Suprapubic skin (tissue), 4 donors: ENCODE data around the gene FDX1. TPM values are rescaled to one million over a fixed set of nuclear protein-coding genes. Genes with fewer than 3 reads are reported as not detected.
A peak's percentile ranks its signal among the peaks of the same experiment; 100 is the strongest.

Source experiments
- DNase-seq, 2 donors: peaks; one replicate each; pipeline ENCODE4 v3.0.0-alpha.2; 2019; ENCODE audit warnings: low spot score in 2 of 2
- H3K27ac ChIP-seq: fragments of 200-600 bp; sonication (generic); one replicate; pipeline ENCODE4 v1.5.1; 2019
- H3K27me3 ChIP-seq: fragments of 200-600 bp; sonication (generic); one replicate; pipeline ENCODE4 v1.5.1; 2019
- H3K36me3 ChIP-seq: fragments of 200-600 bp; sonication (generic); one replicate; pipeline ENCODE4 v1.5.1; 2019
- H3K4me1 ChIP-seq: fragments of 200-600 bp; sonication (generic); one replicate; pipeline ENCODE4 v1.5.1; 2019
- H3K4me3 ChIP-seq: fragments of 200-600 bp; sonication (generic); one replicate; pipeline ENCODE4 v1.5.1; 2019; ENCODE audit warnings: mild to moderate bottlenecking
- H3K9me3 ChIP-seq: fragments of 200-600 bp; sonication (generic); one replicate; pipeline ENCODE4 v1.5.1; 2019
- EP300 ChIP-seq: sonication (generic); formaldehyde crosslinking; IDR thresholded peaks from one replicate; pipeline ENCODE4 v1.6.1; 2017; ENCODE audit warnings: antibody characterized with exemption
- POLR2A ChIP-seq, 2 donors: fragments of 450-650 bp; IDR thresholded peaks; one replicate each; pipeline ENCODE4 v1.6.1; 2017; ENCODE audit warnings: antibody characterized with exemption in 2 of 2, mild to moderate bottlenecking in 2 of 2, moderate library complexity in 2 of 2
- POLR2AphosphoS5 ChIP-seq, 3 donors: sonication (generic); formaldehyde crosslinking; IDR thresholded peaks; one replicate each; pipeline ENCODE4 v1.6.1; 2017; ENCODE audit warnings: antibody characterized with exemption in 3 of 3
- WGBS: methylation state at CpG from one replicate; pipeline ENCODE4 v1.1.5; 2018; 5-methylcytosine and 5-hydroxymethylcytosine counted together
- total RNA-seq, 4 donors: library from RNA; depleted of rRNA; stranded (reverse); fragments of >200 nt; gene quantifications; one replicate each; pipeline ENCODE4 v1.1.0, GENCODE V29; 2016
- TF ChIP-seq, protein P1 (sequence below), 2 donors: fragments of 200-600 bp in 1 of 2; fragments of 450-650 bp in 1 of 2; sonication (generic) in 1 of 2; IDR thresholded peaks; one replicate each; pipeline ENCODE4 v1.5.1; 2016 to 2019; ENCODE audit warnings: antibody characterized with exemption in 2 of 2, mild to moderate bottlenecking in 1 of 2, moderate library complexity in 1 of 2

Gene FDX1
- total RNA-seq, 4 donors from 2014 or later, result 6.0 to 14.6 (median 8.7) TPM

DNA sequence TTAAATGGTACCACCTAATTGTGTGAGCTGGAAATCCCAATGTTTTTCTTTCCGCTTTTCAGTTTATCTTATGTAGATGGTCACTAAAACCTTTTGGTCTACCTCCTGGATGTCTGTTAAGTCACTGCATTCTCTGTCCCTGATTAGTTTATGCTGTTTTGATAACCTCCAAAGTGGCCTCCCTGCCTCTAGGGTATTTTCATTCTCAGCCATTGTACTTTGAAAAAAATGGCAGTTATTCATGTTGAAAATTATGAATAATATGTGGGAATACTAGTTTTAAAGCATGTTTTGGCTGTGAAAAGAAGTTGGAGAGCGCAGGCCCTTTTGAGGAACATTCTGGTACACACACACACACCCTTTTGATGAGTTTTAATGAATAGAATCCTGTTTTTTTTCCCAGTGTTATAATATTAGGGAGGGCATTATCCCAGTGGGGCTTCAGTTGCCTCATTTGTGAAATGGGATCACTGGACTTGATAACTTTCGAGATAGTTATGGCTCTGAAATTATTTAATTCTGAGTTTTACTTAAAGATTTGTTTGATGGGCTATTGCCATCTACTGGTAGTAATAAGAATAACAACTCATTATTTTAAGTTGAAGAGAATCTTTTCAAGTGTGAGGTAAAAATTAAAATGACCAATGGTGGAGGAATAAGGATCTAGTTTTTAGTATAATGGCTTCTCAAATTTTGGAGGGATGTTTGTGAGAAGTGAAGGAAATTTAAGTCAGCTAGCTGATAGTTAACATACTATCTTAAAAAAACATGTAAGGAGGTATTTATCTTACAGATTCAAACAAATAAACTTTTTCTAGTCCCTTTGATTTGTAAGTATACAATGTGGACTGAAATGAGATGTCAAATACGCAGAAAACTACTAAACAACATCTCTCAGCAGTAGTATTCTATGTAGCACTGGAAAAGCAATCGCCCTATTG, 3.9 kb downstream of the FDX1 start:
- no peaks in the 10 kb centered on the region for H3K9me3 ChIP-seq
- H3K36me3 ChIP-seq, result peaks cover 4% of the 10 kb centered on the region
- WGBS, result 57% methylated on average over 5 of the region's 5 CpGs
- no peaks in the 10 kb centered on the region for H3K27me3 ChIP-seq
- H3K4me1 ChIP-seq, result peaks cover 58% of the 10 kb centered on the region
- no peak for DNase-seq
- TF ChIP-seq, protein P1, sequence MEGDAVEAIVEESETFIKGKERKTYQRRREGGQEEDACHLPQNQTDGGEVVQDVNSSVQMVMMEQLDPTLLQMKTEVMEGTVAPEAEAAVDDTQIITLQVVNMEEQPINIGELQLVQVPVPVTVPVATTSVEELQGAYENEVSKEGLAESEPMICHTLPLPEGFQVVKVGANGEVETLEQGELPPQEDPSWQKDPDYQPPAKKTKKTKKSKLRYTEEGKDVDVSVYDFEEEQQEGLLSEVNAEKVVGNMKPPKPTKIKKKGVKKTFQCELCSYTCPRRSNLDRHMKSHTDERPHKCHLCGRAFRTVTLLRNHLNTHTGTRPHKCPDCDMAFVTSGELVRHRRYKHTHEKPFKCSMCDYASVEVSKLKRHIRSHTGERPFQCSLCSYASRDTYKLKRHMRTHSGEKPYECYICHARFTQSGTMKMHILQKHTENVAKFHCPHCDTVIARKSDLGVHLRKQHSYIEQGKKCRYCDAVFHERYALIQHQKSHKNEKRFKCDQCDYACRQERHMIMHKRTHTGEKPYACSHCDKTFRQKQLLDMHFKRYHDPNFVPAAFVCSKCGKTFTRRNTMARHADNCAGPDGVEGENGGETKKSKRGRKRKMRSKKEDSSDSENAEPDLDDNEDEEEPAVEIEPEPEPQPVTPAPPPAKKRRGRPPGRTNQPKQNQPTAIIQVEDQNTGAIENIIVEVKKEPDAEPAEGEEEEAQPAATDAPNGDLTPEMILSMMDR (IDR thresholded peaks at IDR 0.05), result peak in 1 of 2 donors; percentile 44
- no peak for TF ChIP-seq EP300
- no peak overlapping the region for H3K27ac ChIP-seq
- H3K4me3 ChIP-seq, result no peak overlapping the region

DNA sequence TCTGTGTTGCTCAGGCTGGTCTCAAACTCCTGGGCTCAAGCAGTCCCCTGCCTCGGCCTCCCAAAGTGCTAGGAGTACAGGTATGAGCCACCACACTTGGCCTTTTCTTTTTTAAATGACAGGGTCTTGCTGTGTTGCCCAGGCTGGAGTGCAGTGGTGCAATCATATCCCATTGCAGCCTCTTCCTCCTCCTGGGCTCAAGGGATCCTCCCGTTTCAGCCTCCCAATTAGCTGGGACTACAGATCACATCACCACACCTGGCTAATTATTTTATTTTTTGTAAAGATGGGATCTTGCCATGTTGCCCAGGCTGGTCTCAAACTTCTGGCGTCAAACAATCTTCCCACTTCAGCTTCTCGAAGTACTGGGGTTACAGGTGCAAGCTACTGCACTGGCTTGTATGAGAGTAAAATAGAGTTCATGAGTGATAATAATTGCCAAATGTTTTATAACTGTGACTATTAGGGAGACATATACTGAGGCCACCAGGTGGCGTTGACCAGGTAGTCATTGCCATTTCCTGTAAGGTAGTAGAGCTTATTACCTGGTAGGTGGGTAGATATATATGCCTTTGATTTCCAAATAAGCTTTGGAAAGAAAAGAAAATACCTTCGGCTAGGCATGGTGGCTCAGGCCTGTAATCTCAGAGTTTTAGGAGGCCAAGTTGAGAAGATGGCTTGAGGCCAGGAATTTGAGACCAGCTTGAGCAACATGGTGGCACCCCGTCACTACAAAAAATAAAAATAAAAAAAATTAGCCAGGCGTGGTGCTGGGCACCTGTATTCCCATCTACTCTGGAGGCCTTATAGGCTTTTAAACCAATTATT, 5.4 kb downstream of the FDX1 start:
- no peaks in the 10 kb centered on the region for H3K27me3 ChIP-seq
- H3K36me3 ChIP-seq, result peaks cover 4% of the 10 kb centered on the region
- DNase-seq, result no peak
- 88% methylated on average over 8 of the region's 8 CpGs for WGBS
- H3K9me3 ChIP-seq, result no peaks in the 10 kb centered on the region
- peaks cover 51% of the 10 kb centered on the region for H3K4me1 ChIP-seq
- no peak overlapping the region for H3K27ac ChIP-seq
- TF ChIP-seq EP300 (no peak), POLR2A (IDR thresholded peaks at IDR 0.05) (no peak), POLR2AphosphoS5 (IDR thresholded peaks at IDR 0.05) (no peak)
- TF ChIP-seq, protein P1 (IDR thresholded peaks at IDR 0.05), result no peak
- no peak overlapping the region for H3K4me3 ChIP-seq

DNA sequence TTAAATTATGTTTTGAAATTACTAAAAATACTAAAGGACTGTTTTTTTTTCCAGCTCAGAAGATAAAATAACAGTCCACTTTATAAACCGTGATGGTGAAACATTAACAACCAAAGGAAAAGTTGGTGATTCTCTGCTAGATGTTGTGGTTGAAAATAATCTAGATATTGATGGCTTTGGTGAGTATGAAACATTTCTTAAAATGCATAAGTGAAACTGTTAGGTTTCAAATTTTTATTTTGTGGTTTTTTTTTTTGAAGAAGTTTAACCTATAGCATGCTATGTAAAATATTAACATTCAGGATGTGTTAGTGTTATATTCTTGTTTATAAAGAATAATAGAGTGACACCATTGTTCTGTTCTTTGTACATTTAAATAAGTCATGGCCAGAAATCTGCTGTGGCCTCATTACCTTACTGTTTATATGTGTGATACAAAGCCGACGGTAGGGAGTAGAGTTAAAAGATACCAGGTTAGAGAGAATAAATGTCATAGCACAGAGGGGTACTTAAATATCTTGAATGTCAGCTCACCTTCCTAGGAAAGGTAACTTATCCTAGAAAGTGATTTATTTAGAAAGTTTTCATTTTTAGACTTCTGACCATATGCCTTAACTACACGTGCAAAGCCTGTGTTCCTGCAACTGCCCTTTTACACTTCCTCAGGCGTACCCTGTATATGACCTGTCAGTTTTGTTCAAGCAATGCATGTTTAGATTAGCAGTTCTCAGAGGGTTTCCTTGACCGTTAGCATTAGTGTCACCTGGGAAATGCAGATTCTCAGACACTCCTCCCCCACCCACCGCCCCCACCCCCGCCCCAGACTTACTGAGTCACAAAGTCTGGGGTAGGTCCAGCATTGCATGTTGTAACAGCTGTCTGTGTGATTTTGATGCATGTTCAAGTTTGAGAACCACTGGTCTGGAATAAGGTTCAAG, 6.3 kb downstream of the FDX1 start:
- no peaks in the 10 kb centered on the region for H3K27me3 ChIP-seq
- no peak overlapping the region for H3K4me3 ChIP-seq
- TF ChIP-seq POLR2A (IDR thresholded peaks at IDR 0.05) (no peak), EP300 (no peak), POLR2AphosphoS5 (IDR thresholded peaks at IDR 0.05) (no peak)
- TF ChIP-seq, protein P1 (IDR thresholded peaks at IDR 0.05), result no peak
- WGBS, result 43% methylated on average over 8 of the region's 8 CpGs
- peaks cover 48% of the 10 kb centered on the region for H3K4me1 ChIP-seq
- H3K27ac ChIP-seq, result no peak overlapping the region
- H3K9me3 ChIP-seq, result no peaks in the 10 kb centered on the region
- DNase-seq, result no peak
- H3K36me3 ChIP-seq, result peaks cover 5% of the 10 kb centered on the region

DNA sequence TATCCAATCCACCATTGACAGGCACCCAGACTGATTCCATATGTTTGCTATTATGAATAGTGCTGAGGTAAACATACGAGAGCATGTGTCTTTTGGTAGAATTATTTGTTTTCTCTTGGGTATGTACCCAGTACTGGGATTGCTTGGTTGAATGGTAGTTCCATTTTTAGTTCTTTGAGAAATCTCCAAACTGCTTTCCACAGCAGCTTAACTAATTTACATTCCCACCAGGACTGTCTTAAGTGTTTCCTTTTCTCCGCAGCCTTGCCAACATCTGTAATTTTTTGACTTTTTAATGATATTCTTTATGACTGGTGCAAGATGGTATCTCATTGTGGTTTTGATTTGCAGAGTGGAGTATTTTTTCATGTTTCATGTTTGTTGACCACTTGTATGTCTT, 8.3 kb downstream of the FDX1 start:
- Histone ChIP-seq H3K27me3 (no peaks in the 10 kb centered on the region), H3K4me3 (no peak overlapping the region), H3K4me1 (peaks cover 29% of the 10 kb centered on the region), H3K27ac (no peak overlapping the region), H3K9me3 (no peaks in the 10 kb centered on the region), H3K36me3 (peaks cover 15% of the 10 kb centered on the region)
- WGBS, result 58% methylated on average over 2 of the region's 2 CpGs
- TF ChIP-seq POLR2A (IDR thresholded peaks at IDR 0.05) (no peak), EP300 (no peak), POLR2AphosphoS5 (IDR thresholded peaks at IDR 0.05) (no peak)
- TF ChIP-seq, protein P1 (IDR thresholded peaks at IDR 0.05), result no peak
- DNase-seq, result no peak
